ENCODE data around the gene CLSTN2.
"Not testable (repeated sequence)": the region's sequence is repeated elsewhere in the genome, so short reads cannot be mapped to it uniquely, and the experiment has no call there.

The CLSTN2 gene

GRCh38 chr3:140406655-140407054 is 471.7 kb downstream of the CLSTN2 start:
- DNase-seq (ENCODE audit: low read depth in 3 of 3, low spot score in 1 of 3): no peak

GRCh38 chr3:140408252-140408651 is 473.3 kb downstream of the CLSTN2 start:
- no peak for DNase-seq (ENCODE audit: low read depth in 3 of 3, low spot score in 1 of 3)

- no peak for DNase-seq (ENCODE audit: low read depth in 3 of 3, low spot score in 1 of 3)
Measured at GRCh38 chr3:140416666-140417065, 481.7 kb downstream of the CLSTN2 start.

GRCh38 chr3:140420621-140421357 is 485.8 kb downstream of the CLSTN2 start:
- no peak for DNase-seq (ENCODE audit: low read depth in 3 of 3, low spot score in 1 of 3)

GRCh38 chr3:140421884-140422283 is 486.9 kb downstream of the CLSTN2 start:
- no peak for DNase-seq (ENCODE audit: low read depth in 3 of 3, low spot score in 1 of 3)

GRCh38 chr3:140423146-140423545 is 488.2 kb downstream of the CLSTN2 start:
- no peak for DNase-seq (ENCODE audit: low read depth in 3 of 3, low spot score in 1 of 3)

- DNase-seq (ENCODE audit: low read depth in 3 of 3, low spot score in 1 of 3): not testable (repeated sequence)
Measured at GRCh38 chr3:140423574-140423973, 488.6 kb downstream of the CLSTN2 start.

GRCh38 chr3:140424211-140424610 is 489.2 kb downstream of the CLSTN2 start:
- no peak for DNase-seq (ENCODE audit: low read depth in 3 of 3, low spot score in 1 of 3)

GRCh38 chr3:140424726-140425125 is 489.7 kb downstream of the CLSTN2 start:
- DNase-seq (ENCODE audit: low read depth in 3 of 3, low spot score in 1 of 3): no peak

GRCh38 chr3:140427786-140428185 is 492.8 kb downstream of the CLSTN2 start:
- DNase-seq (ENCODE audit: low read depth in 3 of 3, low spot score in 1 of 3): no peak

GRCh38 chr3:140428380-140428779 is 493.4 kb downstream of the CLSTN2 start:
- DNase-seq (ENCODE audit: low read depth in 3 of 3, low spot score in 1 of 3): no peak

GRCh38 chr3:140429791-140430190 is 494.8 kb downstream of the CLSTN2 start:
- DNase-seq (ENCODE audit: low read depth in 3 of 3, low spot score in 1 of 3): no peak

- no peak for DNase-seq (ENCODE audit: low read depth in 3 of 3, low spot score in 1 of 3)
Measured at GRCh38 chr3:140430494-140430893, 495.5 kb downstream of the CLSTN2 start.

- no peak for DNase-seq (ENCODE audit: low read depth in 3 of 3, low spot score in 1 of 3)
Measured at GRCh38 chr3:140432229-140432669, 497.3 kb downstream of the CLSTN2 start.

GRCh38 chr3:140433431-140433830 is 498.4 kb downstream of the CLSTN2 start:
- no peak for DNase-seq (ENCODE audit: low read depth in 3 of 3, low spot score in 1 of 3)

GRCh38 chr3:140434261-140434905 is 499.4 kb downstream of the CLSTN2 start:
- DNase-seq (ENCODE audit: low read depth in 3 of 3, low spot score in 1 of 3): no peak

- no peak for DNase-seq (ENCODE audit: low read depth in 3 of 3, low spot score in 1 of 3)
Measured at GRCh38 chr3:140436421-140436820, 501.4 kb downstream of the CLSTN2 start.

GRCh38 chr3:140438736-140439470 is 503.9 kb downstream of the CLSTN2 start:
- no peak for DNase-seq (ENCODE audit: low read depth in 3 of 3, low spot score in 1 of 3)

- no peak for DNase-seq (ENCODE audit: low read depth in 3 of 3, low spot score in 1 of 3)
Measured at GRCh38 chr3:140439527-140439926, 504.5 kb downstream of the CLSTN2 start.

GRCh38 chr3:140440446-140440845 is 505.5 kb downstream of the CLSTN2 start:
- DNase-seq (ENCODE audit: low read depth in 3 of 3, low spot score in 1 of 3): no peak

GRCh38 chr3:140441006-140441405 is 506.0 kb downstream of the CLSTN2 start:
- no peak for DNase-seq (ENCODE audit: low read depth in 3 of 3, low spot score in 1 of 3)

- DNase-seq (ENCODE audit: low read depth in 3 of 3, low spot score in 1 of 3): no peak
Measured at GRCh38 chr3:140442621-140443020, 507.6 kb downstream of the CLSTN2 start.

All from stimulated activated CD4-positive, alpha-beta T cell treated with anti-CD3 and anti-CD28 coated beads, TNF-alpha, amount 100 ng/mL, for 1 hour (primary cell).